ENCODE measurements around the gene ANP32A. TPM values are rescaled to one million over a fixed set of nuclear protein-coding genes. Genes with fewer than 3 reads are reported as not detected.
"Not testable (repeated sequence)": the region's sequence is repeated elsewhere in the genome, so short reads cannot be mapped to it uniquely, and the experiment has no call there.

The ANP32A gene
- total RNA-seq, 4 donors from 2014 or later, result 25.5 to 101 (median 31.3) TPM

GRCh38 chr15:68764090-68764489 is 56.6 kb downstream of the ANP32A start:
- no peak for TF ChIP-seq POLR2A (IDR thresholded peaks at IDR 0.05)
- no peak for TF ChIP-seq CTCF (IDR thresholded peaks at IDR 0.05)
- TF ChIP-seq EP300 (IDR thresholded peaks at IDR 0.05), result no peak
- no peak for TF ChIP-seq POLR2AphosphoS5 (IDR thresholded peaks at IDR 0.05)
- Histone ChIP-seq H3K4me1 (no peaks in the 10 kb centered on the region), H3K36me3 (no peaks in the 10 kb centered on the region), H3K9me3 (no peaks in the 10 kb centered on the region), H3K4me3 (no peak overlapping the region), H3K27ac (no peak overlapping the region), H3K27me3 (no peaks in the 10 kb centered on the region)
- 52% methylated on average over 1 of the region's 1 CpG for WGBS
- DNase-seq (ENCODE audit: low spot score in 2 of 2), result no peak

GRCh38 chr15:68763063-68763462 is 57.6 kb downstream of the ANP32A start:
- H3K4me3 ChIP-seq, result no peak overlapping the region
- no peak for DNase-seq (ENCODE audit: low spot score in 2 of 2)
- no peaks in the 10 kb centered on the region for H3K4me1 ChIP-seq
- H3K27ac ChIP-seq, result no peak overlapping the region
- no peaks in the 10 kb centered on the region for H3K36me3 ChIP-seq
- TF ChIP-seq POLR2A (IDR thresholded peaks at IDR 0.05), result no peak
- no peak for TF ChIP-seq CTCF (IDR thresholded peaks at IDR 0.05)
- no peak for TF ChIP-seq EP300 (IDR thresholded peaks at IDR 0.05)
- TF ChIP-seq POLR2AphosphoS5 (IDR thresholded peaks at IDR 0.05), result no peak
- no peaks in the 10 kb centered on the region for H3K9me3 ChIP-seq
- WGBS, result 55% methylated on average over 4 of the region's 4 CpGs
- no peaks in the 10 kb centered on the region for H3K27me3 ChIP-seq

GRCh38 chr15:68759982-68760579 is 60.6 kb downstream of the ANP32A start:
- WGBS, result 91% methylated on average over 1 of the region's 1 CpG
- not testable (repeated sequence) for H3K36me3 ChIP-seq; DNase-seq (ENCODE audit: low spot score in 2 of 2); H3K27me3 ChIP-seq; H3K4me1 ChIP-seq; H3K27ac ChIP-seq; H3K9me3 ChIP-seq; H3K4me3 ChIP-seq

- Histone ChIP-seq H3K27ac (no peak overlapping the region), H3K36me3 (no peaks in the 10 kb centered on the region), H3K9me3 (no peaks in the 10 kb centered on the region), H3K4me1 (no peaks in the 10 kb centered on the region), H3K4me3 (no peak overlapping the region), H3K27me3 (no peaks in the 10 kb centered on the region)
- no peak for DNase-seq (ENCODE audit: low spot score in 2 of 2)
- WGBS, result 50% methylated on average over 2 of the region's 2 CpGs
- TF ChIP-seq POLR2AphosphoS5 (IDR thresholded peaks at IDR 0.05), result no peak
- no peak for TF ChIP-seq CTCF (IDR thresholded peaks at IDR 0.05)
- TF ChIP-seq POLR2A (IDR thresholded peaks at IDR 0.05), result no peak
- TF ChIP-seq EP300 (IDR thresholded peaks at IDR 0.05), result no peak
These were observed 65.0 kb downstream of the ANP32A start for GRCh38 chr15:68755731-68756130.

GRCh38 chr15:68751622-68752021 is 69.1 kb downstream of the ANP32A start:
- Histone ChIP-seq H3K4me1 (no peaks in the 10 kb centered on the region), H3K4me3 (no peak overlapping the region), H3K27me3 (no peaks in the 10 kb centered on the region), H3K36me3 (no peaks in the 10 kb centered on the region), H3K27ac (no peak overlapping the region), H3K9me3 (no peaks in the 10 kb centered on the region)
- TF ChIP-seq CTCF (IDR thresholded peaks at IDR 0.05), result no peak
- no peak for TF ChIP-seq POLR2AphosphoS5 (IDR thresholded peaks at IDR 0.05)
- no peak for TF ChIP-seq POLR2A (IDR thresholded peaks at IDR 0.05)
- TF ChIP-seq EP300 (IDR thresholded peaks at IDR 0.05), result no peak
- DNase-seq (ENCODE audit: low spot score in 2 of 2), result no peak

- no peak overlapping the region for H3K27ac ChIP-seq
- H3K36me3 ChIP-seq, result no peaks in the 10 kb centered on the region
- no peaks in the 10 kb centered on the region for H3K27me3 ChIP-seq
- TF ChIP-seq POLR2AphosphoS5 (IDR thresholded peaks at IDR 0.05) (no peak), EP300 (IDR thresholded peaks at IDR 0.05) (no peak), CTCF (IDR thresholded peaks at IDR 0.05) (no peak), POLR2A (IDR thresholded peaks at IDR 0.05) (no peak)
- DNase-seq (ENCODE audit: low spot score in 2 of 2), result no peak
- no peaks in the 10 kb centered on the region for H3K4me1 ChIP-seq
- 61% methylated on average over 2 of the region's 2 CpGs for WGBS
- H3K4me3 ChIP-seq, result no peak overlapping the region
- H3K9me3 ChIP-seq, result no peaks in the 10 kb centered on the region
These were observed 70.9 kb downstream of the ANP32A start for GRCh38 chr15:68749793-68750192.
